A673 (cell line): Measurements from ENCODE around the gene VAT1. TPM values are rescaled to one million over a fixed set of nuclear protein-coding genes. Genes with fewer than 3 reads are reported as not detected.

ENCODE experiments used
- BruUV-seq: library from RNA; stranded (reverse); fragments of 400-500 nt; replicated peaks from 2 replicates; lab custom pipeline; 2021; lab: Mats Ljungman, UMichigan
- CTCF ChIA-PET: fragments of 300-600 bp; sonication (Branson Sonifier 250); formaldehyde crosslinking; loops from one replicate; lab custom pipeline; 2022; ENCODE audit warnings: antibody characterized with exemption; lab: Charles Lee
- POLR2A ChIA-PET: fragments of 300-600 bp; sonication (Branson Sonifier 250); formaldehyde crosslinking; loops from one replicate; lab custom pipeline; 2022; ENCODE audit warnings: antibody characterized with exemption; ENCODE audit not compliant: low non-redundant PET; lab: Charles Lee
- DNase-seq: peaks from one replicate; pipeline ENCODE4 v3.0.0-alpha.2; 2015; ENCODE audit warnings: low spot score
- H3K27ac ChIP-seq: fragments of 200-600 bp; sonication (generic); 2 replicates; pipeline ENCODE4 v1.5.1; 2016; ENCODE audit warnings: mixed run types, low read depth, mild to moderate bottlenecking, mixed read lengths, antibody characterized with exemption, low read length; ENCODE audit not compliant: poor library complexity, severe bottlenecking
- H3K27me3 ChIP-seq: fragments of 200-600 bp; sonication (generic); replicated peaks from 2 replicates; pipeline ENCODE4 v1.6.1; 2017; ENCODE audit warnings: mixed run types, low read depth, mild to moderate bottlenecking, mixed read lengths, antibody characterized with exemption, low read length; ENCODE audit not compliant: insufficient read depth, poor library complexity
- H3K36me3 ChIP-seq: fragments of 200-600 bp; sonication (generic); 2 replicates; pipeline ENCODE4 v1.6.1; 2016; ENCODE audit warnings: mixed run types, mild to moderate bottlenecking, mixed read lengths, antibody characterized with exemption, low read length; ENCODE audit not compliant: insufficient read depth, poor library complexity, severe bottlenecking
- H3K4me1 ChIP-seq: fragments of 200-600 bp; sonication (generic); 2 replicates; pipeline ENCODE4 v1.6.1; 2017; ENCODE audit warnings: mixed run types, mild to moderate bottlenecking, mixed read lengths, antibody characterized with exemption, low read length; ENCODE audit not compliant: insufficient read depth, poor library complexity, severe bottlenecking
- H3K4me3 ChIP-seq: fragments of 200-600 bp; sonication (generic); 2 replicates; pipeline ENCODE4 v1.5.1; 2016; ENCODE audit warnings: low read depth, mixed run types, mild to moderate bottlenecking, mixed read lengths, low read length; ENCODE audit not compliant: poor library complexity, severe bottlenecking
- H3K9me3 ChIP-seq: fragments of 200-600 bp; sonication (generic); 2 replicates; pipeline ENCODE4 v1.6.1; 2016; ENCODE audit warnings: mixed run types, low read depth, mild to moderate bottlenecking, mixed read lengths, antibody characterized with exemption, low read length; ENCODE audit not compliant: poor library complexity, severe bottlenecking
- CTCF ChIP-seq: fragments of 300-800, 200-600 bp; sonication (generic); conservative IDR thresholded peaks from 2 replicates; pipeline ENCODE4 v1.5.1; 2017; ENCODE audit warnings: low read depth, mild to moderate bottlenecking, antibody characterized with exemption, low read length, moderate library complexity, mixed read lengths
- EZH2 ChIP-seq: fragments of 200-600 bp; sonication (generic); IDR thresholded peaks from 2 replicates; pipeline ENCODE4 v1.6.1; 2017; ENCODE audit warnings: borderline replicate concordance, low read depth, mild to moderate bottlenecking, mixed read lengths, antibody characterized with exemption, low read length; ENCODE audit not compliant: poor library complexity, severe bottlenecking
- intact Hi-C: fragments of 100-400 bp; cut with micrococcal nuclease; formaldehyde crosslinking; loops from one replicate; pipeline ENCODE4 v1.10.0; 2022; ENCODE audit not compliant: unreplicated experiment
- total RNA-seq: library from RNA; stranded (reverse); gene quantifications from 2 replicates; pipeline ENCODE4 v1.2.3, GENCODE V29; 2021

The VAT1 gene
- total RNA-seq, 1 experiment from 2014 or later = 45.2 TPM

GRCh38 chr17:43018008-43018853 lies 4.0 kb downstream of the VAT1 start:
- Histone ChIP-seq H3K27ac (no peak overlapping the region), H3K9me3 (no peaks in the 10 kb centered on the region), H3K36me3 (no peaks in the 10 kb centered on the region), H3K27me3 (no peaks in the 10 kb centered on the region), H3K4me1 (no peaks in the 10 kb centered on the region), H3K4me3 (no peak overlapping the region)
- ChIA-PET POLR2A (no interaction called here), CTCF (no interaction called here)
- intact Hi-C loops = no loop called here
- no TSS peak for BruUV-seq
- DNase-seq = no peak
- TF ChIP-seq CTCF (no peak), EZH2 (no peak)

GRCh38 chr17:43016216-43016615 lies 6.0 kb downstream of the VAT1 start:
- intact Hi-C loops = no loop called here
- no peaks in the 10 kb centered on the region for H3K27me3 ChIP-seq
- no TSS peak for BruUV-seq
- no peaks in the 10 kb centered on the region for H3K9me3 ChIP-seq
- ChIA-PET POLR2A (no interaction called here), CTCF (no interaction called here)
- TF ChIP-seq EZH2 (no peak), CTCF (no peak)
- H3K36me3 ChIP-seq = no peaks in the 10 kb centered on the region
- H3K27ac ChIP-seq = no peak overlapping the region
- no peak for DNase-seq
- no peaks in the 10 kb centered on the region for H3K4me1 ChIP-seq
- no peak overlapping the region for H3K4me3 ChIP-seq

- no peak for DNase-seq
- H3K9me3 ChIP-seq = no peaks in the 10 kb centered on the region
- CTCF ChIA-PET = no interaction called here
Observed at GRCh38 chr17:43015579-43015978, 6.6 kb downstream of the VAT1 start.

More at GRCh38 chr17:43015579-43015978, 6.6 kb downstream of the VAT1 start:
- H3K36me3 ChIP-seq = no peaks in the 10 kb centered on the region
- no peak overlapping the region for H3K27ac ChIP-seq
- TF ChIP-seq CTCF (no peak), EZH2 (no peak)
- H3K4me1 ChIP-seq = no peaks in the 10 kb centered on the region
- POLR2A ChIA-PET = no interaction called here
- H3K4me3 ChIP-seq = no peak overlapping the region
- BruUV-seq = no TSS peak
- intact Hi-C loops = no loop called here
- H3K27me3 ChIP-seq = no peaks in the 10 kb centered on the region
